Lower leg skin (tissue), 4 donors: ENCODE measurements around the gene YWHAG. TPM values are rescaled to one million over a fixed set of nuclear protein-coding genes. Genes with fewer than 3 reads are reported as not detected.

ENCODE experiments used
- DNase-seq, 2 donors: peaks; one replicate each; pipeline ENCODE4 v3.0.0-alpha.2; 2019; ENCODE audit warnings: low spot score in 2 of 2
- H3K4me3 ChIP-seq: fragments of 200-600 bp; sonication (generic); 2 replicates; pipeline ENCODE4 v1.5.1; 2017; ENCODE audit warnings: mild to moderate bottlenecking, low read depth; ENCODE audit not compliant: poor library complexity, severe bottlenecking
- POLR2A ChIP-seq, 2 donors: fragments of 450-650 bp; IDR thresholded peaks; one replicate each; pipeline ENCODE4 v1.6.1; 2016 to 2017; ENCODE audit warnings: antibody characterized with exemption in 2 of 2, mild to moderate bottlenecking in 1 of 2, moderate library complexity in 1 of 2
- WGBS, 2 donors: methylation state at CpG; one replicate each; pipeline ENCODE4 v1.1.5; 2018; 5-methylcytosine and 5-hydroxymethylcytosine counted together
- intact Hi-C: fragments of 100-400 bp; cut with DNase I; formaldehyde crosslinking; loops from one replicate; pipeline ENCODE4 v1.15.0; 2023; ENCODE audit warnings: low total_unique reads
- total RNA-seq, 4 donors: library from RNA; depleted of rRNA; stranded (reverse); fragments of >200 nt; gene quantifications; one replicate each; pipeline ENCODE4 v1.1.0, GENCODE V29; 2016
- TF ChIP-seq, protein P1 (sequence below), 3 donors: fragments of 450-650 bp; IDR thresholded peaks; one replicate each; pipeline ENCODE4 v1.5.1; 2016; ENCODE audit warnings: antibody characterized with exemption in 3 of 3, mild to moderate bottlenecking in 3 of 3, moderate library complexity in 2 of 3

The YWHAG gene
- total RNA-seq, 4 donors from 2014 or later = 46.5 to 64.5 (median 56.4) TPM

DNA sequence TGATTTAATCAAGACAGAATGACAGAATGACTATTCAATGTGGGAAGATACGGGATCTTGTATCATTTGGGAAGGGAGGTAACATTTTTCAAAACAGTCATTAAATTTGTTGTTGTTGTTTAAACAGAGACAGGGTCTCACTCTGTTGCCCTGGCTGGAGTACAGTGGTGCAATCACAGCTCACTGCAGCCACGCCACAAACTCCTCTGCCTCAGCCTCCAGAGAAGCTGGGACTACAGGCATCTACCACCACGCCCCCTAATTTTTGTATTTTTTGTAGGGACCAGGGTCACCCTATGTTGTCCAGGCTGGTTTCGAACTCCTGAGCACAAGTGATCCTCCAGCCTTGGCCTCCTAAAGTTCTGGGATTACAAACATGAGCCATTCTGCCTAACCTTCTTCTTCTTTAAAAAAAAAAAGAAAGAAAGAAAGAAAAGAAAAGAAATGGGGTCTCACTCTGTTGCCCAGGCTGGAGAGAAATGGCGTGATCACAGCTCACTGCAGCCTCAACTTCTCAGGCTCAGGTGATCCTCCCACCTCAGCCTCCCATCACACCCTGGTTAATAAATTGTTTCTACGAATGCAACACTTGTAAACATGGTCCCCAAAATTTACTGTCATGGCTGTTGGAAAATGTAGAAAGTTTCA, 24.3 kb downstream of the YWHAG start:
- WGBS, 2 donors = 86 to 92% methylated on average over 6 of the region's 6 CpGs
- TF ChIP-seq, protein P1, sequence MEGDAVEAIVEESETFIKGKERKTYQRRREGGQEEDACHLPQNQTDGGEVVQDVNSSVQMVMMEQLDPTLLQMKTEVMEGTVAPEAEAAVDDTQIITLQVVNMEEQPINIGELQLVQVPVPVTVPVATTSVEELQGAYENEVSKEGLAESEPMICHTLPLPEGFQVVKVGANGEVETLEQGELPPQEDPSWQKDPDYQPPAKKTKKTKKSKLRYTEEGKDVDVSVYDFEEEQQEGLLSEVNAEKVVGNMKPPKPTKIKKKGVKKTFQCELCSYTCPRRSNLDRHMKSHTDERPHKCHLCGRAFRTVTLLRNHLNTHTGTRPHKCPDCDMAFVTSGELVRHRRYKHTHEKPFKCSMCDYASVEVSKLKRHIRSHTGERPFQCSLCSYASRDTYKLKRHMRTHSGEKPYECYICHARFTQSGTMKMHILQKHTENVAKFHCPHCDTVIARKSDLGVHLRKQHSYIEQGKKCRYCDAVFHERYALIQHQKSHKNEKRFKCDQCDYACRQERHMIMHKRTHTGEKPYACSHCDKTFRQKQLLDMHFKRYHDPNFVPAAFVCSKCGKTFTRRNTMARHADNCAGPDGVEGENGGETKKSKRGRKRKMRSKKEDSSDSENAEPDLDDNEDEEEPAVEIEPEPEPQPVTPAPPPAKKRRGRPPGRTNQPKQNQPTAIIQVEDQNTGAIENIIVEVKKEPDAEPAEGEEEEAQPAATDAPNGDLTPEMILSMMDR (IDR thresholded peaks at IDR 0.05) = no peak
- no peak for TF ChIP-seq POLR2A (IDR thresholded peaks at IDR 0.05)
- intact Hi-C loops = no loop called here
- DNase-seq = no peak
- no peak overlapping the region for H3K4me3 ChIP-seq

DNA sequence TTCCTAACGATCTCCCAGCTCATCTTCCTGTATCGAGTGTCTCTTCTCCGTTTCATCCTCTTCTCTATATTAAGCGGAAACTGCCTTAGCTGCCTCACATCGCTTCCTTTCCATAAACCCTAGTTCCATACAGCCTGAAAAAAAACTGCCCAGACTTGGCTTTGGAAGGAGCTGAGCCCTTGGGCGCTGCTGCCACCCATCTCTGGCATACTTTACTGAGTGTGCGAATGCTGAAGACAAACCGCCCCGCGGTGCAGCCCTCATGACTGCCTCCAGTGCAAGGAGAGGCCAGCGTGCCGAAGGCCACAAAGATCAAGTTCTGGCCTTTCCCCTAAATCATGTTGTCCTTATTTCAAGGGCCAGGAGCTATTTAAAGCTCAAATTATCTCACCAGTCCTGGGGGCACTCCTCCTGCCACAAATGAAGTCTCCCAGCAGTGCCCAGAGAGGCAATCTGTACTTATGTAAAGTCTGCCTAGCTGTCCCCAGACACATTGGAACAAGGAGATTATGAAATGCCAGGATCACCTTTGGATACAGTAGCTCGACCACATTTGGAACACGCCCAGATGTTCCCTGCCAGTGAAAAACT, 25.2 kb downstream of the YWHAG start:
- DNase-seq = no peak
- TF ChIP-seq, protein P1 (IDR thresholded peaks at IDR 0.05) = no peak
- no peak for TF ChIP-seq POLR2A (IDR thresholded peaks at IDR 0.05)
- H3K4me3 ChIP-seq = no peak overlapping the region
- intact Hi-C loops = no loop called here
- 43 to 44% methylated on average over 14 of the region's 14 CpGs for WGBS, 2 donors

DNA sequence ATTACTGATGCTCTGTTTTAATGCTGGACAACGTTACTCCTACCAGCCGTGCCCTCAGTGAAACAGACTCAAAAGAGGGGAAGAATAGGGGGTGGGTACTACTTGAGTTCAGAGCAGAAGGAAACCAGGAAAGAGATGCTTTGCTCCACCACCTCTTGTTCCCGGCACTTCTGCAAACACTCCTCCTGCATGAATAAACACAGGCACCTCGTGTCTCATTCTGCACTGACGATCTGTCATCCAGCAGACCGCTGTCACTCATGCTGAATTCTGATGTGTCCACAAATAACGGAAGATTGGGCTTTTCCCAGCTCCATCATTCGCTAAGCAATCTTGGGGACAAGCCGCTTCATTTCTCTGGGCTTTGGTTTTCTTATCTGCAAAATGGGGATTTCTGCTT, 26.7 kb downstream of the YWHAG start:
- no peak for DNase-seq
- H3K4me3 ChIP-seq = no peak overlapping the region
- WGBS, 2 donors = 85 to 91% methylated on average over 9 of the region's 9 CpGs
- TF ChIP-seq, protein P1 (IDR thresholded peaks at IDR 0.05) = no peak
- no peak for TF ChIP-seq POLR2A (IDR thresholded peaks at IDR 0.05)
- intact Hi-C loops = no loop called here

DNA sequence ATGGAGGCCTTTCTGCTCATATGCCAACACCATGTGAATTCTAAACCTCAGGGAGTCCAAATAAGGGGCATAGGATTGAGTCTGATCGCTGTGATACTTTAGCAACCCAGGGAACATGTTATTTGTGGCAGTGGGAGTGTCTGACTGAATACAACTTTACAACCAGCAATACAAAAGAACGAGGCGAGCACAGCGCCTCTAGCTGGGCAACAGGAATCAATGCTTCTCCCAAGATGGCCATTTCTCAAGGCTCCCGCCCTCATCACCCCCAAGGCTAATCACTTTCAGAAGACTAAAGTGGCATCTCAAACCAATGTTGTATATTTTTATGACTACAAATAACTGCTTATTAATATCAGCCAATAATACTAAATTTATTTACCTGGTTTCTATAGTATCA, 28.1 kb downstream of the YWHAG start:
- no peak for DNase-seq
- WGBS, 2 donors = 70 to 76% methylated on average over 5 of the region's 5 CpGs
- intact Hi-C loops = no loop called here
- H3K4me3 ChIP-seq = no peak overlapping the region
- no peak for TF ChIP-seq POLR2A (IDR thresholded peaks at IDR 0.05)
- TF ChIP-seq, protein P1 (IDR thresholded peaks at IDR 0.05) = no peak

DNA sequence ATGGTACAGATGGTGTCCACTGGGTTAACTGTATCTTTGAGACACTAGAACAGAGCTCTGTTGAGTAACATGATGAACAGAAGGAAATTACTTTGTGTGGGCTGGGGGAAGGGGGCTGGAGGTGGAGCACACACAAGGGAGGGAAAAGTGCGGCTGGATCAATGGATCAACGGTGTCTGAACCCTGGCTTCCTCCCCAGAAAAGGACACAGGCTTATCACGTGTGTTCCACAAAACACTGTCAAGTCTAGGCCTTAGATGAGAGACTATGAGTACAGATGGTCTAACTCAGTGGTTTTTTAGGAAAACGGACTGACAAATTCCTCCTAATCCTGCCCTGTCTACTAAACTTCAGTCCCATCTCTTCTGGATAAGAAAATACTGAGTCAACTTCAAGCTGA, 28.5 kb downstream of the YWHAG start:
- DNase-seq = no peak
- intact Hi-C loops = no loop called here
- TF ChIP-seq, protein P1 (IDR thresholded peaks at IDR 0.05) = no peak
- no peak for TF ChIP-seq POLR2A (IDR thresholded peaks at IDR 0.05)
- no peak overlapping the region for H3K4me3 ChIP-seq
- WGBS, 2 donors = 84 to 87% methylated on average over 4 of the region's 4 CpGs

DNA sequence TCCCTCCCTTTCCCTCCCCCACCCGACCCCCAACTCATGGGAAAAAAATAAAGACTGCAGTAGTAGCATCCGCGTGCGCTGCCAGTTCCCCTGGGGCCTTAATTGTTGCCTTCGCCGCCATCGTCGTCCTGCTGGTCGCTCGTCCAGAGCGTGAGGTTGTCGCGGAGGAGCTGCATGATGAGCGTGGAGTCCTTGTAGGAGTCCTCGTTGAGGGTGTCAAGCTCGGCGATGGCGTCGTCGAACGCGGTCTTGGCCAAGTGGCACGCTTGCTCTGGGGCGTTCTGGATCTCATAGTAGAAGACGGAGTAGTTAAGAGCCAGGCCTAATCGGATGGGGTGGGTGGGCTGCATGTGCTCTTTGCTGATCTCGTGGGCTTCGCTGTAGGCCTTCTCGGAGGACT, 29.3 kb downstream of the YWHAG start:
- no peak overlapping the region for H3K4me3 ChIP-seq
- TF ChIP-seq, protein P1 (IDR thresholded peaks at IDR 0.05) = no peak
- no peak for TF ChIP-seq POLR2A (IDR thresholded peaks at IDR 0.05)
- intact Hi-C loops = no loop called here
- 91 to 94% methylated on average over 29 of the region's 29 CpGs for WGBS, 2 donors
- no peak for DNase-seq
